ENCODE measurements around the gene ANKRD12.

The ANKRD12 gene

GRCh38 chr18:9106094-9106493, 30.5 kb upstream of the ANKRD12 start:
- DNase-seq (ENCODE audit: low read depth in 1 of 2, low spot score in 1 of 2), result no peak

- DNase-seq (ENCODE audit: low read depth in 1 of 2, low spot score in 1 of 2), result no peak
These were observed 29.6 kb upstream of the ANKRD12 start for GRCh38 chr18:9106800-9107584.

GRCh38 chr18:9108911-9109310, 27.7 kb upstream of the ANKRD12 start:
- no peak for DNase-seq (ENCODE audit: low read depth in 1 of 2, low spot score in 1 of 2)

GRCh38 chr18:9109523-9109922, 27.1 kb upstream of the ANKRD12 start:
- no peak for DNase-seq (ENCODE audit: low read depth in 1 of 2, low spot score in 1 of 2)

- no peak for DNase-seq (ENCODE audit: low read depth in 1 of 2, low spot score in 1 of 2)
These were observed 23.0 kb upstream of the ANKRD12 start for GRCh38 chr18:9113468-9114149.

GRCh38 chr18:9115984-9116383, 20.6 kb upstream of the ANKRD12 start:
- no peak for DNase-seq (ENCODE audit: low read depth in 1 of 2, low spot score in 1 of 2)

- DNase-seq (ENCODE audit: low read depth in 1 of 2, low spot score in 1 of 2), result no peak
These were observed 18.4 kb upstream of the ANKRD12 start for GRCh38 chr18:9117980-9118841.

GRCh38 chr18:9120796-9121195, 15.8 kb upstream of the ANKRD12 start:
- no peak for DNase-seq (ENCODE audit: low read depth in 1 of 2, low spot score in 1 of 2)

- DNase-seq (ENCODE audit: low read depth in 1 of 2, low spot score in 1 of 2), result no peak
These were observed 13.1 kb upstream of the ANKRD12 start for GRCh38 chr18:9123520-9123919.

GRCh38 chr18:9124824-9125223, 11.8 kb upstream of the ANKRD12 start:
- no peak for DNase-seq (ENCODE audit: low read depth in 1 of 2, low spot score in 1 of 2)

GRCh38 chr18:9126337-9126736, 10.2 kb upstream of the ANKRD12 start:
- no peak for DNase-seq (ENCODE audit: low read depth in 1 of 2, low spot score in 1 of 2)

- DNase-seq (ENCODE audit: low read depth in 1 of 2, low spot score in 1 of 2), result no peak
These were observed 6.4 kb upstream of the ANKRD12 start for GRCh38 chr18:9130195-9130594.

- DNase-seq (ENCODE audit: low read depth in 1 of 2, low spot score in 1 of 2), result no peak
These were observed 5.8 kb upstream of the ANKRD12 start for GRCh38 chr18:9130806-9131205.

- DNase-seq (ENCODE audit: low read depth in 1 of 2, low spot score in 1 of 2), result no peak
These were observed 4.0 kb upstream of the ANKRD12 start for GRCh38 chr18:9132628-9133027.

- no peak for DNase-seq (ENCODE audit: low read depth in 1 of 2, low spot score in 1 of 2)
These were observed 3.4 kb upstream of the ANKRD12 start for GRCh38 chr18:9133225-9133624.

- DNase-seq (ENCODE audit: low read depth in 1 of 2, low spot score in 1 of 2), result no peak
These were observed 1.3 kb upstream of the ANKRD12 start for GRCh38 chr18:9135081-9135911.

GRCh38 chr18:9135912-9136314, 668 bp upstream of the ANKRD12 start:
- no peak for DNase-seq (ENCODE audit: low read depth in 1 of 2, low spot score in 1 of 2)

- DNase-seq (ENCODE audit: low read depth in 1 of 2, low spot score in 1 of 2), result peak; percentile 44 to 54
These were observed 836 bp downstream of the ANKRD12 start for GRCh38 chr18:9137168-9138066.

GRCh38 chr18:9139400-9140039, 2.9 kb downstream of the ANKRD12 start:
- no peak for DNase-seq (ENCODE audit: low read depth in 1 of 2, low spot score in 1 of 2)

All from stimulated activated CD4-positive, alpha-beta T cell treated with anti-CD3 and anti-CD28 coated beads, Interleukin-15, amount 100 ng/mL, for 1 hour (primary cell).